Fibroblast of lung (primary cell): ENCODE results near the gene TMEM258. TPM values are rescaled to one million over a fixed set of nuclear protein-coding genes. Genes with fewer than 3 reads are reported as not detected.
A peak's percentile ranks its signal among the peaks of the same experiment; 100 is the strongest.

Experiments
- DNase-seq, 2 donors: peaks; one replicate each; pipeline versions ENCODE4 v3.0.0 to v3.0.0-alpha.2; 2010; ENCODE audit warnings: low read depth in 2 of 2
- H2AFZ ChIP-seq: 2 replicates; pipeline ENCODE4 v1.5.1; 2012; ENCODE audit warnings: low read length, control low read depth, inconsistent platforms
- H3K27ac ChIP-seq: 2 replicates; pipeline ENCODE4 v1.5.1; 2011; ENCODE audit warnings: low read length, control low read depth; ENCODE audit not compliant: insufficient read depth
- H3K27me3 ChIP-seq: 2 replicates; pipeline ENCODE4 v1.5.1; 2011; ENCODE audit warnings: mild to moderate bottlenecking, low read length; ENCODE audit not compliant: control insufficient read depth, insufficient read depth
- H3K36me3 ChIP-seq: 2 replicates; pipeline ENCODE4 v1.5.1; 2011; ENCODE audit warnings: low read length; ENCODE audit not compliant: control insufficient read depth, insufficient read depth
- H3K4me1 ChIP-seq: 2 replicates; pipeline ENCODE4 v1.5.1; 2011; ENCODE audit warnings: low read length; ENCODE audit not compliant: control insufficient read depth, insufficient read depth; ENCODE audit errors: extremely low read depth
- H3K4me2 ChIP-seq: 2 replicates; pipeline ENCODE4 v1.5.1; 2011; ENCODE audit warnings: low read length, control low read depth; ENCODE audit not compliant: insufficient read depth; ENCODE audit errors: extremely low read depth
- H3K4me3 ChIP-seq, 4 experiments: fragments of 200-600 bp in 1 of 4; sonication (generic) in 1 of 4; replicated peaks in 1 of 4; 2 replicates each; pipeline ENCODE4 v1.5.1; 2011 to 2016; ENCODE audit warnings: low read length in 4 of 4, low read depth in 3 of 4, mild to moderate bottlenecking in 3 of 4, control low read depth in 2 of 4, inconsistent platforms in 1 of 4, mixed read lengths in 1 of 4; ENCODE audit not compliant: insufficient read depth in 1 of 4; ENCODE audit errors: control extremely low read depth in 1 of 4
- H3K79me2 ChIP-seq: 2 replicates; pipeline ENCODE4 v1.5.1; 2012; ENCODE audit warnings: mild to moderate bottlenecking, low read length, inconsistent platforms; ENCODE audit not compliant: control insufficient read depth, insufficient read depth
- H3K9ac ChIP-seq: 2 replicates; pipeline ENCODE4 v1.5.1; 2011; ENCODE audit warnings: mild to moderate bottlenecking, low read length, control low read depth; ENCODE audit not compliant: insufficient read depth
- H3K9me3 ChIP-seq: 2 replicates; pipeline ENCODE4 v1.5.1; 2012; ENCODE audit warnings: low read depth, low read length; ENCODE audit not compliant: control insufficient read depth, insufficient read depth
- H4K20me1 ChIP-seq: 2 replicates; pipeline ENCODE4 v1.5.1; 2011; ENCODE audit warnings: low read length; ENCODE audit not compliant: control insufficient read depth, insufficient read depth; ENCODE audit errors: extremely low read depth
- EZH2 ChIP-seq: IDR thresholded peaks from 2 replicates; pipeline ENCODE4 v1.5.1; 2012; ENCODE audit warnings: low read length, control low read depth, mild to moderate bottlenecking; ENCODE audit errors: missing control alignments
- polyA plus RNA-seq, 2 donors: library from polyadenylated mRNA; depleted of rRNA in 1 of 2; stranded (reverse) in 1 of 2; unstranded in 1 of 2; fragments of >200 nt; gene quantifications; 2 replicates each; pipeline ENCODE4 v1.2.1, GENCODE V29; 2011 to 2012; ENCODE audit warnings: missing spikeins in 1 of 2
- total RNA-seq: library from RNA; depleted of rRNA; stranded (reverse); fragments of >200 nt; gene quantifications from 2 replicates; pipeline ENCODE4 v1.2.1, GENCODE V29; 2014
- TF ChIP-seq, protein P1 (sequence below), 2 donors: IDR thresholded peaks in 1 of 2; conservative IDR thresholded peaks in 1 of 2; 1 replicate in 1 of 2; 2 replicates in 1 of 2; pipeline ENCODE4 v1.5.1; 2011 to 2012; ENCODE audit warnings: low read length in 2 of 2, control low read depth in 1 of 2, inconsistent platforms in 1 of 2, low read depth in 1 of 2, mild to moderate bottlenecking in 1 of 2

Gene TMEM258
- total and polyA plus RNA-seq, 2 donors (not counting 1 experiment from before 2014, with no cell fraction given), result 173 to 245 TPM

GRCh38 chr11:61814958-61815789 lies 22.8 kb upstream of the TMEM258 start:
- Histone ChIP-seq H2AFZ (peak overlapping the region; percentile 3), H3K9me3 (no peaks in the 10 kb centered on the region), H3K27ac (peak overlapping the region; percentile 98), H3K36me3 (peaks cover 15% of the 10 kb centered on the region), H3K4me3 (peak overlapping the region; percentile 77 to 81 (median 79)), H3K79me2 (peaks cover 11% of the 10 kb centered on the region), H3K4me1 (peaks cover 4% of the 10 kb centered on the region), H3K27me3 (no peaks in the 10 kb centered on the region), H3K4me2 (peak overlapping the region; percentile 42), H3K9ac (peak overlapping the region; percentile 95), H4K20me1 (no peaks in the 10 kb centered on the region)
- peak; percentile 95 to 98 for DNase-seq
- TF ChIP-seq, protein P1, sequence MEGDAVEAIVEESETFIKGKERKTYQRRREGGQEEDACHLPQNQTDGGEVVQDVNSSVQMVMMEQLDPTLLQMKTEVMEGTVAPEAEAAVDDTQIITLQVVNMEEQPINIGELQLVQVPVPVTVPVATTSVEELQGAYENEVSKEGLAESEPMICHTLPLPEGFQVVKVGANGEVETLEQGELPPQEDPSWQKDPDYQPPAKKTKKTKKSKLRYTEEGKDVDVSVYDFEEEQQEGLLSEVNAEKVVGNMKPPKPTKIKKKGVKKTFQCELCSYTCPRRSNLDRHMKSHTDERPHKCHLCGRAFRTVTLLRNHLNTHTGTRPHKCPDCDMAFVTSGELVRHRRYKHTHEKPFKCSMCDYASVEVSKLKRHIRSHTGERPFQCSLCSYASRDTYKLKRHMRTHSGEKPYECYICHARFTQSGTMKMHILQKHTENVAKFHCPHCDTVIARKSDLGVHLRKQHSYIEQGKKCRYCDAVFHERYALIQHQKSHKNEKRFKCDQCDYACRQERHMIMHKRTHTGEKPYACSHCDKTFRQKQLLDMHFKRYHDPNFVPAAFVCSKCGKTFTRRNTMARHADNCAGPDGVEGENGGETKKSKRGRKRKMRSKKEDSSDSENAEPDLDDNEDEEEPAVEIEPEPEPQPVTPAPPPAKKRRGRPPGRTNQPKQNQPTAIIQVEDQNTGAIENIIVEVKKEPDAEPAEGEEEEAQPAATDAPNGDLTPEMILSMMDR (conservative IDR thresholded peaks at IDR 0.05 in 1 of 2, IDR thresholded peaks at IDR 0.05 in 1 of 2; ENCODE audit: low read depth in 1 of 2, low read length in 2 of 2), result no peak
- TF ChIP-seq EZH2, result no peak

DNA sequence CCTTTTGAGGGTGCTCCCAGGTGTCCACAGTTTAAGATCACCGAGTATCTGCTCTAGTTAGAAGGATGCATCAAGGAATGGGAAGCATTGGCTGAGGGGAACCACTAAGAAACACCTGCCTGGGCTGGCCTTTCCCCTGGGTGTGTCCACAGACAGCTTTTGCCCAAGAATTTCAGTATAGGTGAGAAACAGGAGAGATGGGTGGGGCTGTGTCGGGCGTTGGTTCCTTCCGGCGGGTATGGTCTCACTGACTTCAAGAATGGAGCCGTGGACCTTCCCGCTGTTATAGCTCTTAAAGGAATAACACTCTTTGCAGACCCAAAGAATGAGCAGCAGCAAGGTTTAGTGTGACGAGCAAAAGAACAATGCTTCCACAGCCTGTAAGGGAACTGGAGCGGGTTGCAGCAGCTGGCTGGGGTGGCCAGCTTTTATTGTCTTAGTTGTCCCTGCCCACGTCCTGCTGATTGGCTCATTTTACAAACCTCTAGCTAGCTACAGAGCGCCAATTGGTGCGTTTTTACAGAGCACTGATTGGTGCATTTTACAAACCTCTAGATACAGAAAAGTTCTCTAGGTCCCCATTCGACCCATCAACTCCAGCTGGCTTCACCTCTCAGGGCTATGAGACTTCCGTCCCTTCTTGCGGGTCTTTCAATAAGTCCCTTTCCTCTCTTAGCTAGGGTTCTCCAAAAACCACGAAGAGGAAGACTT lies 22.0 kb upstream of the TMEM258 start:
- Histone ChIP-seq H3K79me2 (peaks cover 11% of the 10 kb centered on the region), H3K4me3 (peak overlapping the region; percentile 34 to 81 (median 68))
- peak; percentile 40 to 43 for DNase-seq

More for the DNA sequence above, 22.0 kb upstream of the TMEM258 start:
- TF ChIP-seq, protein P1 (conservative IDR thresholded peaks at IDR 0.05 in 1 of 2, IDR thresholded peaks at IDR 0.05 in 1 of 2; ENCODE audit: low read depth in 1 of 2, low read length in 2 of 2), result no peak
- no peak for TF ChIP-seq EZH2
- Histone ChIP-seq H3K27ac (peak overlapping the region; percentile 98), H3K9me3 (no peaks in the 10 kb centered on the region), H3K4me2 (peak overlapping the region; percentile 42), H3K4me1 (peaks cover 3% of the 10 kb centered on the region), H3K9ac (peak overlapping the region; percentile 16), H2AFZ (peak overlapping the region; percentile 3), H4K20me1 (no peaks in the 10 kb centered on the region), H3K27me3 (no peaks in the 10 kb centered on the region), H3K36me3 (peaks cover 21% of the 10 kb centered on the region)
